Measurements from ENCODE around the gene TNFRSF6B. TPM values are rescaled to one million over a fixed set of nuclear protein-coding genes. Genes with fewer than 3 reads are reported as not detected.

Gene TNFRSF6B
- total RNA-seq, 1 experiment from 2014 or later, result 4.6 TPM

GRCh38 chr20:63700199-63701050, 4.0 kb downstream of the TNFRSF6B start:
- H3K9me3 ChIP-seq (ENCODE audit: low read length), result no peaks in the 10 kb centered on the region
- no peak overlapping the region for H3K9ac ChIP-seq (ENCODE audit: low read length)
- no peaks in the 10 kb centered on the region for H3K9me2 ChIP-seq (replicated peaks; ENCODE audit: insufficient read depth, low read length)
- H2AFZ ChIP-seq (ENCODE audit: low read length), result no peak overlapping the region
- H3K36me3 ChIP-seq (ENCODE audit: insufficient read depth, low read length), result peaks cover 8% of the 10 kb centered on the region
- no peak for DNase-seq
- no peak overlapping the region for H3K4me3 ChIP-seq (ENCODE audit: low read length)
- H3K27ac ChIP-seq (ENCODE audit: low read length), result no peak overlapping the region
- no peaks in the 10 kb centered on the region for H3K27me3 ChIP-seq (ENCODE audit: low read length)
- H4K20me1 ChIP-seq (ENCODE audit: insufficient read depth, low read depth, low read length), result no peaks in the 10 kb centered on the region
- no peak overlapping the region for H3K4me2 ChIP-seq (ENCODE audit: low read depth, low read length, poor library complexity, severe bottlenecking)
- H3K79me2 ChIP-seq (ENCODE audit: low read length), result peaks cover under 1% of the 10 kb centered on the region; the same call in 1 of the 2 replicates
- H3K4me1 ChIP-seq (ENCODE audit: low read length), result peaks cover 7% of the 10 kb centered on the region

DNA sequence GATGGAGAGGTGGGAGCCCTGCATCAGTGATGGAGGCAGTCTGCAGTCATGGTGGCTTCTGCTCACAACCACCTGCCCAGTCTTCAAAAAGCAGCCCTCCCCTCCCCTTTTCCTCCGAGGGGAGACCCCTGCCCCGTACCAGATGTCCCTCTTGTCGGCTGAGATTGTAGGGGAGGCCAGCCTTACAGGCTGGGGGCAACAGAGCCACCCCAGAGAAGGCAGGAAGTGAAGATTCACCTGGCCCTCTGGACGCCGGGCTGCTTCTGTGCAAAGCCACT, 4.5 kb downstream of the TNFRSF6B start:
- H3K4me3 ChIP-seq (ENCODE audit: low read length), result no peak overlapping the region
- no peaks in the 10 kb centered on the region for H3K9me2 ChIP-seq (replicated peaks; ENCODE audit: insufficient read depth, low read length)
- H3K9ac ChIP-seq (ENCODE audit: low read length), result no peak overlapping the region
- no peaks in the 10 kb centered on the region for H3K9me3 ChIP-seq (ENCODE audit: low read length)
- no peak for DNase-seq
- no peak overlapping the region for H3K4me2 ChIP-seq (ENCODE audit: low read depth, low read length, poor library complexity, severe bottlenecking)
- H3K27ac ChIP-seq (ENCODE audit: low read length), result no peak overlapping the region
- no peaks in the 10 kb centered on the region for H3K27me3 ChIP-seq (ENCODE audit: low read length)
- peaks cover 9% of the 10 kb centered on the region for H3K4me1 ChIP-seq (ENCODE audit: low read length)
- H3K36me3 ChIP-seq (ENCODE audit: insufficient read depth, low read length), result peaks cover 13% of the 10 kb centered on the region
- no peak overlapping the region for H2AFZ ChIP-seq (ENCODE audit: low read length)
- peaks cover 6% of the 10 kb centered on the region for H3K79me2 ChIP-seq (ENCODE audit: low read length)
- no peaks in the 10 kb centered on the region; the same call in 1 of the 2 replicates for H4K20me1 ChIP-seq (ENCODE audit: insufficient read depth, low read depth, low read length)

DNA sequence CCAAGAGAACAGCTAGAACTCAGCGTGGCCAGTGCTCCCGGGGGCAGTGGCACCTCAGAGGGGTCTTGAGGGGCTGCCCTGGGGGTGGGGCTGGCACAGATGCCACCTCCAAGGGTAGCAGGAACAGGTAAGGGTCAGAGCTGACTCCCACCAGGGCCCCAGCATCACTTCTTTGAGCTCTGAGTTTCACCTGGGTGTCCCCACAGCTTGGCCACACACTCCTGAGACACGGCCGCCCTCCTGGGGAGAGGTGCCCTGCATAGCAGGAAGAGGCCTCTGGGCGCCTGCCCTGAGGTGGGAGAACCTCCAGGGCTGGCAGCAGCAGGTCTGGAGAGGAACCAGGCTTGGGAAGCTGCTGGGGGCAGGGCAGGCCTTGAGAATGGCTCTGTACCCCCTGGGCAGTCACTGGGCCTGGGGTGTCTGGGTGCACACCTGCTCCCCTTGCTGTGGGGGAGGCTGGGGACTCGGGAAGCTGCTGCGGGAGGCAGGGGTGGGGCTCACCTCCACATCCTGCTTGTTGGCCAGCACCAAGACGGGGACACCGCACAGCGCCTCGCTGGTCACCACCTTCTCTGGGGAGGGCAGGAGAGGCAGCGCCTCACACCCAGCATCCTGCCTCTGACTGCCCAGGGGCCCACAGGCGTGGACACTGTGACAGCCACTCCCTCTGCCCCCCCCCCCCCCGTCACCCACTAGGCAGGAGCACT, 5.0 kb downstream of the TNFRSF6B start:
- Histone ChIP-seq H3K36me3 (ENCODE audit: insufficient read depth, low read length) (peaks cover 14% of the 10 kb centered on the region), H3K9me2 (replicated peaks; ENCODE audit: insufficient read depth, low read length) (no peaks in the 10 kb centered on the region), H3K4me2 (ENCODE audit: low read depth, low read length, poor library complexity, severe bottlenecking) (no peak overlapping the region), H2AFZ (ENCODE audit: low read length) (no peak overlapping the region), H3K27me3 (ENCODE audit: low read length) (no peaks in the 10 kb centered on the region), H3K27ac (ENCODE audit: low read length) (no peak overlapping the region), H3K79me2 (ENCODE audit: low read length) (peaks cover 11% of the 10 kb centered on the region), H3K4me3 (ENCODE audit: low read length) (no peak overlapping the region), H3K9ac (ENCODE audit: low read length) (no peak overlapping the region), H3K4me1 (ENCODE audit: low read length) (peaks cover 14% of the 10 kb centered on the region), H4K20me1 (ENCODE audit: insufficient read depth, low read depth, low read length) (peaks cover 2% of the 10 kb centered on the region; the same call in 1 of the 2 replicates), H3K9me3 (ENCODE audit: low read length) (no peaks in the 10 kb centered on the region)
- DNase-seq, result no peak

GRCh38 chr20:63702036-63702665, 5.7 kb downstream of the TNFRSF6B start:
- H3K27ac ChIP-seq (ENCODE audit: low read length), result no peak overlapping the region
- H2AFZ ChIP-seq (ENCODE audit: low read length), result no peak overlapping the region
- H3K9ac ChIP-seq (ENCODE audit: low read length), result no peak overlapping the region
- no peaks in the 10 kb centered on the region for H3K9me3 ChIP-seq (ENCODE audit: low read length)
- peaks cover 17% of the 10 kb centered on the region for H3K79me2 ChIP-seq (ENCODE audit: low read length)
- H3K4me2 ChIP-seq (ENCODE audit: low read depth, low read length, poor library complexity, severe bottlenecking), result no peak overlapping the region
- peaks cover 8% of the 10 kb centered on the region; the same call in 1 of the 2 replicates for H4K20me1 ChIP-seq (ENCODE audit: insufficient read depth, low read depth, low read length)
- H3K27me3 ChIP-seq (ENCODE audit: low read length), result no peaks in the 10 kb centered on the region
- peaks cover 14% of the 10 kb centered on the region for H3K36me3 ChIP-seq (ENCODE audit: insufficient read depth, low read length)
- DNase-seq, result no peak
- peaks cover 17% of the 10 kb centered on the region for H3K4me1 ChIP-seq (ENCODE audit: low read length)
- H3K9me2 ChIP-seq (replicated peaks; ENCODE audit: insufficient read depth, low read length), result no peaks in the 10 kb centered on the region
- no peak overlapping the region for H3K4me3 ChIP-seq (ENCODE audit: low read length)

GRCh38 chr20:63702751-63703470, 6.5 kb downstream of the TNFRSF6B start:
- Histone ChIP-seq H3K27ac (ENCODE audit: low read length) (no peak overlapping the region), H2AFZ (ENCODE audit: low read length) (no peak overlapping the region), H3K9ac (ENCODE audit: low read length) (no peak overlapping the region), H3K27me3 (ENCODE audit: low read length) (no peaks in the 10 kb centered on the region), H3K4me3 (ENCODE audit: low read length) (no peak overlapping the region), H3K9me2 (replicated peaks; ENCODE audit: insufficient read depth, low read length) (no peaks in the 10 kb centered on the region), H3K9me3 (ENCODE audit: low read length) (no peaks in the 10 kb centered on the region), H3K4me1 (ENCODE audit: low read length) (peaks cover 17% of the 10 kb centered on the region), H3K36me3 (ENCODE audit: insufficient read depth, low read length) (peaks cover 14% of the 10 kb centered on the region), H3K4me2 (ENCODE audit: low read depth, low read length, poor library complexity, severe bottlenecking) (no peak overlapping the region), H3K79me2 (ENCODE audit: low read length) (peaks cover 23% of the 10 kb centered on the region), H4K20me1 (ENCODE audit: insufficient read depth, low read depth, low read length) (peaks cover 8% of the 10 kb centered on the region; the same call in 1 of the 2 replicates)
- no peak for DNase-seq

GRCh38 chr20:63703471-63703975, 7.1 kb downstream of the TNFRSF6B start:
- Histone ChIP-seq H3K36me3 (ENCODE audit: insufficient read depth, low read length) (peaks cover 14% of the 10 kb centered on the region), H3K4me1 (ENCODE audit: low read length) (peaks cover 17% of the 10 kb centered on the region), H3K79me2 (ENCODE audit: low read length) (peaks cover 27% of the 10 kb centered on the region), H3K4me2 (ENCODE audit: low read depth, low read length, poor library complexity, severe bottlenecking) (no peak overlapping the region), H3K9ac (ENCODE audit: low read length) (no peak overlapping the region), H3K4me3 (ENCODE audit: low read length) (no peak overlapping the region), H3K27ac (ENCODE audit: low read length) (no peak overlapping the region), H3K27me3 (ENCODE audit: low read length) (no peaks in the 10 kb centered on the region), H3K9me3 (ENCODE audit: low read length) (no peaks in the 10 kb centered on the region), H4K20me1 (ENCODE audit: insufficient read depth, low read depth, low read length) (peaks cover 11% of the 10 kb centered on the region; the same call in 1 of the 2 replicates), H2AFZ (ENCODE audit: low read length) (no peak overlapping the region), H3K9me2 (replicated peaks; ENCODE audit: insufficient read depth, low read length) (no peaks in the 10 kb centered on the region)
- no peak for DNase-seq

DNA sequence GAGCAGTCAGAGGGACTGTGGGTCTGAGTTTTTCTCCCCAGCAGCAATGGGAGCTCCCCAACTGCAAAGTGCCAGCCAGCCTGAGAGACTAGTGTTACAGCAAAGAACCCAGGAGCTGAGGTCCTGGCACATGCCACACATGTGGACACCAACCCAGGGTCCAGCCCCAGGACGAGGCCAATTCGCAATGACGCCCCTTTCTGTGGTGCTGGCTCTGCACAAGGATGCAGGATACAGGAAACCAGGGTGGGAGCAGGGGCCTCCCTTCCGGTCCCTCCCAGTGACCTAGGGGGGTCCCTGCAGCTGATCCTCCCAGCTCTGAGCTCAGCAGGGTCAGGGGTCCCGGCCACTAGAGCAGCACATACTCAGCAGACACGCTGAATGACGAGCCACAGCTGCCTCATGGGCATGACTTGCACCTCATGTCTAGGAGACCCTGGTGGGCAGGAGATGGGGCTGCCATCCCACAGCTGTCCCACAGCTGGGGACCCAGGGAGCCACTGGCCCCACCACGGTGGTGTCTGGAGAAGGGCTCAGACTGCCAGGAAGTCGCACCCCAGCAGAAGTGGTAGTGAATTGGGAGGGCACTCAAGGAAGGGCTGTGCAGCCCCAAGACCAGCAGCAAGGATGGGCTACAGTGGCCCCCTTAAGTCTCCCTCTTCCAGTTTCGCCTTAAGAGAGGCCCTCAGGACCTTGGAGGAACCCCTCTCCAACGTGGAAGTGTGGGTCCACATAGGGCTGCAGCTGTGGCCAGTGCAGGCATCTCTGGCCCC, 7.7 kb downstream of the TNFRSF6B start:
- H3K79me2 ChIP-seq (ENCODE audit: low read length), result peaks cover 34% of the 10 kb centered on the region
- H2AFZ ChIP-seq (ENCODE audit: low read length), result no peak overlapping the region
- peaks cover 13% of the 10 kb centered on the region; the same call in 1 of the 2 replicates for H4K20me1 ChIP-seq (ENCODE audit: insufficient read depth, low read depth, low read length)
- no peak for DNase-seq
- no peak overlapping the region for H3K4me3 ChIP-seq (ENCODE audit: low read length)
- H3K9me2 ChIP-seq (replicated peaks; ENCODE audit: insufficient read depth, low read length), result no peaks in the 10 kb centered on the region
- H3K27me3 ChIP-seq (ENCODE audit: low read length), result no peaks in the 10 kb centered on the region
- no peak overlapping the region for H3K9ac ChIP-seq (ENCODE audit: low read length)
- H3K9me3 ChIP-seq (ENCODE audit: low read length), result no peaks in the 10 kb centered on the region
- no peak overlapping the region for H3K27ac ChIP-seq (ENCODE audit: low read length)
- no peak overlapping the region for H3K4me2 ChIP-seq (ENCODE audit: low read depth, low read length, poor library complexity, severe bottlenecking)
- peaks cover 14% of the 10 kb centered on the region for H3K36me3 ChIP-seq (ENCODE audit: insufficient read depth, low read length)
- peaks cover 24% of the 10 kb centered on the region for H3K4me1 ChIP-seq (ENCODE audit: low read length)

All from Karpas-422 (cell line).